ENCODE measurements around the gene SNIP1. TPM values are rescaled to one million over a fixed set of nuclear protein-coding genes. Genes with fewer than 3 reads are reported as not detected.
"Not testable (repeated sequence)": the region's sequence is repeated elsewhere in the genome, so short reads cannot be mapped to it uniquely, and the experiment has no call there.

Gene SNIP1
- total RNA-seq, 1 experiment from 2014 or later = 15.9 TPM

GRCh38 chr1:37513795-37514349, 40.2 kb downstream of the SNIP1 start:
- DNase-seq (ENCODE audit: low spot score) = peak; percentile 45

- peak; percentile 34 for DNase-seq (ENCODE audit: low spot score)
Observed at GRCh38 chr1:37509181-37509580, 44.9 kb downstream of the SNIP1 start.

- no peak for DNase-seq (ENCODE audit: low spot score)
Observed at GRCh38 chr1:37506740-37507139, 47.4 kb downstream of the SNIP1 start.

GRCh38 chr1:37502791-37503190, 51.3 kb downstream of the SNIP1 start:
- not testable (repeated sequence) for DNase-seq (ENCODE audit: low spot score)

GRCh38 chr1:37502104-37502503, 52.0 kb downstream of the SNIP1 start:
- DNase-seq (ENCODE audit: low spot score) = no peak

- DNase-seq (ENCODE audit: low spot score) = no peak
Observed at GRCh38 chr1:37501661-37502060, 52.4 kb downstream of the SNIP1 start.

GRCh38 chr1:37498872-37499617, 55.0 kb downstream of the SNIP1 start:
- peak; percentile 42 for DNase-seq (ENCODE audit: low spot score)

GRCh38 chr1:37497832-37498231, 56.3 kb downstream of the SNIP1 start:
- DNase-seq (ENCODE audit: low spot score) = peak; percentile 73

- no peak for DNase-seq (ENCODE audit: low spot score)
Observed at GRCh38 chr1:37495875-37496274, 58.2 kb downstream of the SNIP1 start.

GRCh38 chr1:37493336-37494098, 60.6 kb downstream of the SNIP1 start:
- DNase-seq (ENCODE audit: low spot score) = no peak

GRCh38 chr1:37487619-37487984, 66.5 kb downstream of the SNIP1 start:
- no peak for DNase-seq (ENCODE audit: low spot score)

- peak; percentile 84 for DNase-seq (ENCODE audit: low spot score)
Observed at GRCh38 chr1:37486680-37487618, 67.1 kb downstream of the SNIP1 start.

GRCh38 chr1:37485902-37486679, 68.0 kb downstream of the SNIP1 start:
- DNase-seq (ENCODE audit: low spot score) = no peak

Small RNAs within 50 kb of the gene (small RNA-seq; reads per million reads assigned to genes)
- gene AL034379.1 = not detected
- not detected for gene MIR5581

Other genes starting within 250 kb of the SNIP1 start
- 99.3 and 105 TPM in 2 replicates for gene ZC3H12A, start 79.7 kb downstream of the SNIP1 start, total RNA-seq (2014; rRNA removed; shearing (Covaris generic))
- 23.5 and 52.8 TPM in 2 replicates for gene MEAF6, start 39.5 kb downstream of the SNIP1 start, total RNA-seq (2014; rRNA removed; shearing (Covaris generic))
- 0.23 and 0.37 TPM in 2 replicates for gene DNALI1, start 2.6 kb upstream of the SNIP1 start, total RNA-seq (2014; rRNA removed; shearing (Covaris generic))
- gene GNL2, start 41.6 kb upstream of the SNIP1 start, total RNA-seq (2014; rRNA removed; shearing (Covaris generic)) = 66.1 and 77.5 TPM in 2 replicates
- gene RSPO1, start 80.6 kb upstream of the SNIP1 start, total RNA-seq (2014; rRNA removed; shearing (Covaris generic)) = not detected in 2 replicates
- gene CDCA8, start 138.2 kb upstream of the SNIP1 start, total RNA-seq (2014; rRNA removed; shearing (Covaris generic)) = 17.1 and 19.0 TPM in 2 replicates
- 1.8 and 2.2 TPM in 2 replicates for gene EPHA10, start 210.8 kb upstream of the SNIP1 start, total RNA-seq (2014; rRNA removed; shearing (Covaris generic))
- gene MANEAL, start 239.6 kb upstream of the SNIP1 start, total RNA-seq (2014; rRNA removed; shearing (Covaris generic)) = 35.2 and 39.6 TPM in 2 replicates

Measured in HT-29 (cell line).